ENCODE data around the gene FADD.

FADD gene, protein sequence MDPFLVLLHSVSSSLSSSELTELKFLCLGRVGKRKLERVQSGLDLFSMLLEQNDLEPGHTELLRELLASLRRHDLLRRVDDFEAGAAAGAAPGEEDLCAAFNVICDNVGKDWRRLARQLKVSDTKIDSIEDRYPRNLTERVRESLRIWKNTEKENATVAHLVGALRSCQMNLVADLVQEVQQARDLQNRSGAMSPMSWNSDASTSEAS

DNA sequence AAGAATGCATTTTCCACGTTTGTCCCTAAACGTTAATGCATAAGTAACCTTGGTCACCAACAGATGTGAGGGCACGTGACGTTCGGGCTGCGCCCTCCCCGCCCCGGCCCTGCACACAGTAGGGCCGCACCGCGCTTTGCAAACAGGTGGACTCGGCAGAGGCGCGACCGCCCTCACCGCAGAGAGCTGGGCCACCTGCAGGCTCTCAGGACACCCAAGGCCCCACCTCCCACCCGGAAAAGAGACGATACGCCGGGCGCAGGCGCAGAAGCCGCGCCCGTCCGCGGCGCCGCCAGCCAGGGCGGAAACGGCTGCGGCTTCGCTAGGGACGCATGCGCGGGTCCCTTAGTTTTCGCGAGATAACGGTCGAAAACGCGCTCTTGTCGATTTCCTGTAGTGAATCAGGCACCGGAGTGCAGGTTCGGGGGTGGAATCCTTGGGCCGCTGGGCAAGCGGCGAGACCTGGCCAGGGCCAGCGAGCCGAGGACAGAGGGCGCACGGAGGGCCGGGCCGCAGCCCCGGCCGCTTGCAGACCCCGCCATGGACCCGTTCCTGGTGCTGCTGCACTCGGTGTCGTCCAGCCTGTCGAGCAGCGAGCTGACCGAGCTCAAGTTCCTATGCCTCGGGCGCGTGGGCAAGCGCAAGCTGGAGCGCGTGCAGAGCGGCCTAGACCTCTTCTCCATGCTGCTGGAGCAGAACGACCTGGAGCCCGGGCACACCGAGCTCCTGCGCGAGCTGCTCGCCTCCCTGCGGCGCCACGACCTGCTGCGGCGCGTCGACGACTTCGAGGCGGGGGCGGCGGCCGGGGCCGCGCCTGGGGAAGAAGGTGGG, at the start of gene FADD:
FADD (plus strand) TSS at position 377 of the 831 bp plus-strand sequence; CDS start at position 541, 164 bp downstream.
- DNase-seq (ENCODE audit: low spot score) = peak; percentile 92

DNA sequence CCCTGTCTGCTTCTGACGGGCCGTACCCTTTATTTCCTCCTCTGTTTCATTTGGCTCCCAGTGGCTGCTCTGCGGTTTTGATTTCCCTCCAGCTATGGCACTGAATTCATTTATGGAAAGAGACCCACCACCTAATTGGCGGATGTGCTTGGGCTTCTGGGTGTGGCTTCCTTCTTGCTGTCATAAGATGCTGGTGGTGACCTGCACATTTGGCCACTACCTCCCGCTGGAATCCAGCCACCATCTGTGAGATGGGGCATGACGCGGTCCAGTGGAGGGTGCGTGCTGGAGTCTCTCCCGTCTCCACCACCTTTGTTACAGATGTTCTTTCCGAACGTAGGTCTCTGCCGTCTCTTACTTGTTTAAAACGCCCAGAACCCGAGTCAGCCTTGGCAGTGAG, 47.7 kb upstream of the FADD start:
- DNase-seq (ENCODE audit: low spot score) = no peak

DNA sequence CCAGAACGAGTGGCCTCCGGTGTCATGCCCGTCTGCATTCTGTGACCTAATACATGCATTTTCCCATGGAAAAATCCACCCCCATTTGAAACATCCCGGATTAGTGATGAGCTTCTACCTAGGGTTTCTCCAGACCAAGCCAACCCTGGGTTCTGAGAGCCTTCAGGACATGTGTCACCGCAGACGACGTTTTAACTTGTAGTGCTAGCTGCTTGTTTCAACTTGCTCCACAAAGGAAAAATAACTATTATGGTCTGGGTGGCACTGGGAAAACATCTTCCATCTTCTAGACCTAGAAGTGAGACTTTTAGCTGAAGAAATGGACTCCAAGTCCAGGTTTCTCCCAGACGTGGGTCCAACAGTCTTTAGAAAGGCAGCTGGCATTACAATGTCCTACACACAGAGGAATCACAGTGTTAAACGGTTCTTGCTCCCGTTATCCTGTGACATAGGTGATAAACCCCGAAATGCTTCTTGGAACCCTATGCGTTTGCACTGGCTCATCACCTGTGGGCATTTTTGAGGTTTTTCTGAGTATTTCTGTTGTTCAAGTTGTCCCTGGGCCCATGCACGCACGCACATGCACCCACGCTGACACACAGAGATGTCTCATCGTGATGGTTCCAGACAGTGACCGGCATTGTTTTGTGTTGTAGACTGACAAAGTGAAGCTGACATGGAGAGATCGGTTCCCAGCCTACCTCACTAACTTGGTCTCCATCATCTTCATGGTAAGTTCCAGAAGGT, 46.6 kb upstream of the FADD start:
- DNase-seq (ENCODE audit: low spot score) = no peak

DNA sequence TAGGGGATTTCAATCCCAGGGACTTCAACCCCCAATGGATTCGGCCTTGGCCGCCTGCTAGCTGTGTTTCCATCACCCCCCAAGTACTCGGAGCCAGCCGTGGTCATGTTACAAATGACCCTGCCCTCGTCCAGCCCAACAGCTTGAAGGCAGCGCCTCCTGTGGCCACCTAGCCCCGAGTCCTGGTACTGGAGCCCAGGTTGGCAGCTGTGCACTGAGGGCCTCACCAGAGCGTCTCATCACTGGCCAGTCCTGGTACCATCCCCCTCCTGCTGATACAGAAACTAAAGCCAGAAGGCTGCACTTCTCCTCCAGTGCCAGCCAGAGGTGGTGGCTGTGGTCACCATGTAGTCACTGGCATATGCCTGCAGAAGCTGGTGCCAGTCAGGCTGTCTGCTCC, 44.9 kb upstream of the FADD start:
- no peak for DNase-seq (ENCODE audit: low spot score)

DNA sequence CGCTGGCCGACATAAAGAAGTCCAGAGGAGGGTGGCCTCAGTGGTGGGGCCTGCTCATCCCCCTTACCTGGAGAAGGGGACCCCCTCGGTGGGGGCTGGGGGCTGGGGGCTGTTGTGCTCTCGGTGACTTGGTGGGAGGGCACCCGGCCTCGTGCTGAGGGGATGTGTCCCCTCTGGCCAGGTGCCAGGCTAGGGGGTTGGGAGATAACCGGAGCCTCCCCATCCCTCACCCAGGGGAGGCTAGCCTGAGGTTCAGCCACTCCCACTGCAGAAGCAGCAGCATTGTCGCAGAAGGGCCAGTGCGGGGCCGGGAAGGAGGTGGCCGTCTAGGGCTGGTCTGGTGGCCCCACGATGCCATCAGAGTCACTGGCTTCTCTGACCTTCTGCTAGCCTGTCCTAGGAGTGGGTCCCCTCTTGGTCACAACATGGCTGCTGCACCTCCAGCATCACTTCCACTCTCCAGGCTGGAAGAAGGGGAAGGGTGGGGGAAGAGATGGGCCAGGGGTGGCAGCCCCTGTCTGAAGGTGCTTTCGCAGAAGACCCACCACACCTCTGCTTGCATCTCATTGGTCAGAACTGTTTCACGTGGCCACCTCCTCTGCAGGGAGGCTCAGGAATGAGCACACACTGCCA, 44.2 kb upstream of the FADD start:
- no peak for DNase-seq (ENCODE audit: low spot score)

DNA sequence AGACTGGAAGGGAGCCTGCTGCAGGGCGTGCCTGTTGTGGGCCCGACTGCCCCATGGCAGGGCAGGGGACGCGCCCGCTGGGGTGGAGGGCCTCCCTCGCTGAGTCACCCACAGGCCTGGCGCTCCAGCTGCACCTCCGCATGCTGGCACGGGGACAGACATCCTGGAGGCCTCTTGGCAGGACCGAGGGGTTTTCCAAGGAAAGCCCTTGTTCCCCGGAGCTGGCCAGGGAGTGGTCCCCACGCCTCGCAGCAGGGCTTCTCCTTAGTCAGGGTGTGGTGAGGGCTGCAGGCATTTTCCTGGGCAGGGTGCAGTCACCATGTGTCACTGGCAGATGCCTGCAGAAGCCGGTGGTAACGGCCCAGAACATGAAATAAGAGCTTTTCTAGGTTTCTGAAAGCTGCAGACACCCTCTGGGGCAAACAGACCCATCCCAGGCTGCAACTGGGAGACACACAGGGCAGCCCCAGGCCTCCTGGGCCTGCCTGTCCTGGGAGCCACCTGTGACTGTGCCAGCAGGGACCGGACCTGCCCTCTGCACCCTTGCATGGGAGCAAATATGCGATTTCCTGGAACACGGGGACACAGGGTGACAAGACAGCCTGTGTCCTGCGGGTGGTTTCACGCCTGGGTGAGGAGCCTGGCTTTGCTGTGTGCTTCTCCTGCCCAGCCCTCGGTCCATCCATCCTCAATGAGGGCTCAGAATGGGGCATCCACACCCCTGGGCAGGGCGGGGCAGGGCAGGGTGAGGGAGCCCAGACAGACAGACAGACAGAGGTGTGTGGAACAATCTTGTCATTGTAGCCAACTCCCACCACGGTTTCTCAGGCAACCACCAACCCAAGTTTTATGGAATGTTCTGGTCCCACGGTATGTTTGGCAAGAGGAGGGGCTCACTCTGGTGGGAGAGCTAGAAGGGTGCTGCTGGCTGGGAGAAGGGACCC, 43.2 kb upstream of the FADD start:
- no peak for DNase-seq (ENCODE audit: low spot score)

DNA sequence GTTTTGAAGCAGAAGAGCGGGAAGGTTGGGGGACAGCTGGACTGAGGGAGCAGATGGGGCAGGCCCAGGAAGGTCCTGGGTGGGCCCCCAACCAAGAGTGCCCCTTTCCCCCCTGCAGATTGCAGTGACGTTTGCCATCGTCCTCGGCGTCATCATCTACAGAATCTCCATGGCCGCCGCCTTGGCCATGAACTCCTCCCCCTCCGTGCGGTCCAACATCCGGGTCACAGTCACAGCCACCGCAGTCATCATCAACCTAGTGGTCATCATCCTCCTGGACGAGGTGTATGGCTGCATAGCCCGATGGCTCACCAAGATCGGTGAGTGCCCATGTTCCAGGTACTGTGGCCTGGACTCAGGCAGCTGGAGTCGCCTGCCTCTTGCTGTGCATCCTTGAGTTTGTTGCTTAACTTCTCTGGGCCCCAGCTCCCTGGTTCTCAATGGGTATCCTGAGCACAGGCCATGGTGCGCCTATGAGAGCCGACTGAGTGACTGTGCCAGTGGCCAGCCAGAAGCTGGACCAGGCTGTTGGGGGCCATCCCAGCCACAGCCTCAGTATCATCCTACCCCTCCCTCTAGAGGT, 42.0 kb upstream of the FADD start:
- DNase-seq (ENCODE audit: low spot score) = no peak

DNA sequence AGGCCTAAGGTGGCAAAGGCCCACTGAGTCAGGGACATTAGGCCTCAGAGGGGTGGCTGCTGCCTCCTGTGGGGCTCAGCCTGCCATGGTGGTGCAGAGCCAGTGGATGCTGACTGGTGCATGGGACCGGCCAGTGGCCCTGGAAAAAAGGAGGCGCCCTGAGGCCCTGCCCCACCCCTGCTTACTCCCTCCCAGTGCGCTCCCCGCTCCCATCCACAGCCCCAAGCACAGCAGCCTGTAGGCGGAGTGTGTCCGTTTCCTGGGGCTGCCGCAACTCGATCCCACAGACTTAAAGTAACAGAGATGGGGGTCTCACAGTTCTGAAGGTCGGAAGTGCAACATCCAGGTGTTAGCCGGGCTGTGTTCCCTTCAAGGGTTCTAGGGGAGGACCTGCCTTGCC, 38.4 kb upstream of the FADD start:
- DNase-seq (ENCODE audit: low spot score) = no peak

DNA sequence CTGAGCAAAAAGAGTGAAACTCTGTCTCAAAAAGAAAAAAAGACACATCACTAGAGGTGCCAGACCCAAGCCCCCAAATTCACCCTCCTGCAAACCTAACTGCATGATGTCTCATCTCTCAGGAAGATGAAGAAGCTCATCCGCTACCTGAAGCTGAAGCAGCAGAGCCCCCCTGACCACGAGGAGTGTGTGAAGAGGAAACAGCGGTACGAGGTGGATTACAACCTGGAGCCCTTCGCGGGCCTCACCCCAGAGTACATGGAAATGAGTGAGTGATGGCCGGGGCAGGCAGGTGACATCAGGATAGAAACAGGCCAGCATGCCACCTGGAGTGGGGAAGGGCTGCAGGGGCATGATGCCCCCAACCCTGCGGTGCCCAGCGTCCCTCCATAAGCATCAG, 36.0 kb upstream of the FADD start:
- no peak for DNase-seq (ENCODE audit: low spot score)

DNA sequence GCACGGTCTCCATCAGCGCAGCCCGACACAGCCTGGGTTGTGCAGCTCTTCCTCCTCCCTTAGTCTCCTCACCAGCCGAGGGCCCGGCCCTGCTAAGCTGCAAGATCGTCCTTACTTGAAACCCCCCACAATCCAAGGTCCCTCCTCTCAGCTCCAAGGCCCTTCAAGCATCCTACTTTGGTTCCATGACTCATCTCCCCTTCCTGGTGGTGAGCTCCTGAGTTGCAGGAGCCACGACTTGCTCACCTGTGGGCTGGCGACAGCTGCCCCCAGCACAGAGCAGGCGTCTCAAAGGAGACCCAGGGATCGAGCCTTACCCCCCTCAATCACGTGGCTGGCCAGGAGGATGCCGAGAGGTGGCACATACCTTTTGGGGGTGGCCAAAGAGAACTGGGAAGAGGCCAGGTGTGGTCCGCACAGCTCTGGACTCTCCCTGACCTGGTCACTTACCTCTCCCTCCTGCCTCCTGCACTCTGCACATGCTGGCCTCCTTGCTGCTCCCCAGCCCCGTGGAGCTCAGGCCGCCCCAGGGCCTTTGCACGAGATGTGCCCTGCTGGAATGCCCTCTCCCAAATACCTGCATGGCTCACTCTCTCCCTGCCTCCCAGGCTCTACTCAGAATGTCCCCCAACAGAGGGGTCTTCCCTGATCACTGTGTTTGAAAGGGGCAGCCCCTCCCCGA, 35.2 kb upstream of the FADD start:
- DNase-seq (ENCODE audit: low spot score) = no peak

DNA sequence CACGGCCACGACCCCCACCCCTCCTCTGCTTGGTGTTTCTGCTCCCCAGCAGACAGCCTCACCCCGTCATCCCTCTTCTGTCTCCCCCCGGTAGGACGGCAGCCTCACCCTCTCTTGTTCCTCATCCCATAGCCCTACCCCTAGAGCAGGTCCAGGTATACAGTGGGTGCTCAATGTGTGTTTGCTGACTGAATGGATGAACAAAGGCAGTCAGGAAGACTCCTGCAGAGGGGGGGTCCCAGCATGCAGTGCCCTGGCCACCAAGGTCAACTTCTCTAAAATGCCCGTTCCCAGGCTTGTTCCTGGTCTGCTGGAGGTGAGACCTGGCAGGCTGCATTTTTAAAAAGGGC, 34.7 kb upstream of the FADD start:
- DNase-seq (ENCODE audit: low spot score) = no peak

DNA sequence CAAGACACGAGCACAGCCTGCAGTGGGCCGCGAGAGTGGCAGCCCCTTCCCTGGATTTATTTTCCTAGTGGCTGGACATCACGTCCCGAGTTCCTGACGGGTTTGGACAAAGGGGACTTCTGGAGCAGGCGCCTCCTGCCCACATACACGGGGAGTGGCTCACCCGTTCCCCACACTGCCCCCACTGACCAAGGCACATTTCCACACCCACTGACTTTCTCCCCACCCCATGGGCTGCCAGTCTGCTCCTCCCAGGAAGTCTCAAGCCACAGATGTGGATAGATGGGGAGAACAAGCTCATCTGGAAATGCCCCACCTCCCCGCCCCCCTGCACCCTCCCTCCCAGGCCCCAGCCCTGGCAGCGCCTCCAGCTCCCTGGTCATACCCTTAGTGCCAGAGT, 34.0 kb upstream of the FADD start:
- DNase-seq (ENCODE audit: low spot score) = no peak

DNA sequence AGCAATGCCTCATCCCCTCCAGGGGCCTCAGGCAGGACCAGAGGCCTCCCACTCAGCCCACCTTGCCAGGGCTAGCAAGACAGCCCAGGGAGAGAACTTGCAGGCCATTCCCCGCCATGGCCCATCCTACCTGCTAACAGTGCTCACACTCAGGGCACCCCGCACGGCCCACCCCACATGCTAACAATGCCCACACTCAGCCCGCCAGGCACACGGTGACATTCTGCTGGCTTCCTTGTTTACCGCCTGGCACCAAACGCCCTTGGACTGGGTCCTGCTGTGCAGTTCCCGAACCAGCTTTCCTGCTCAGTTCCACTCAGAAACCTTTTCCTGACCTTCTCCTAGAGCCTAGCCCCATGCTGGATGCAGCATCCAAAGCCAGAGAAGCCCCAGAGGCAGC, 33.5 kb upstream of the FADD start:
- DNase-seq (ENCODE audit: low spot score) = no peak

DNA sequence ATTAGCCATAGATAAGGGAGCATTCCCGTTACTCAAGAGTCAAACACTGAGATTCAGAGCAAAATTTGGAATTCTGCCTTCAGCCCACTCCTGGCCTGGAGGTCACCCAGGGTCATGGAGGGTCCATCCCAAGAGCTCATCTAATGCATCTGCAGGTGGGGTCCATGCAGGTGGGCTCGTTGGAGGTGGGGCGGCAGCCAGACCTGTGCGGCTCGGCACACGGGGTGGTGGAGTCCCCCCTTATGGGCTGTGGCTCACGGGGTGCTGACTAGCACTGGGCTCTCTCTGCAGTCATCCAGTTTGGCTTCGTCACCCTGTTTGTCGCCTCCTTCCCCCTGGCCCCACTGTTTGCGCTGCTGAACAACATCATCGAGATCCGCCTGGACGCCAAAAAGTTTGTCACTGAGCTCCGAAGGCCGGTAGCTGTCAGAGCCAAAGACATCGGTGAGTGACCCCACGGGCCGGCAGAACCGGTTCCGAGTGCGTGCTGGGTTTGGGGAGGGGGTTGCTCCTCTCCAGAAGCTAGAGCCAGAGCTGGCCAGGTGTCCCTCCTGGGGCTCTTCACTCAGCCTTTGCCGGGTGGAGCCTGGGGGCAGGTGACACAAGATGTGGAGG, 32.4 kb upstream of the FADD start:
- no peak for DNase-seq (ENCODE audit: low spot score)

DNA sequence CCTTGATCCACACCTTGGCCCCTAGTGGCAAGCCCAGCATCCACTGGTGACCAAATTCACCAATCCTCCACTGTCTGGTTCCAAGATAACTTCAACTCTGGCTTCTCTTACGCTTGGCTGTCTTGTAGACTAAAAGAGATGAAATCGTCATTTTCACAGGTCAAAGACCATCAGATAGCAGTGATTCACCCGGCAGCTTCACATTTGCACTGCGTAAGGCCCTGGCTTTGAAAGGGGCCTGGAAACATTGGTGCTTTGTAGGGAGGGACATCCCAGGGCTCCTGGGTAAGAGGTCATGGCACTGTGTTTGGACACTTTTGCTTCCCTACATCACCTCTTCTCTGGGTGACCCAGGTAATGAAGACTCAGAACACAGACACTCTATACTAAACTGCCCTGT, 30.1 kb upstream of the FADD start:
- no peak for DNase-seq (ENCODE audit: low spot score)

DNA sequence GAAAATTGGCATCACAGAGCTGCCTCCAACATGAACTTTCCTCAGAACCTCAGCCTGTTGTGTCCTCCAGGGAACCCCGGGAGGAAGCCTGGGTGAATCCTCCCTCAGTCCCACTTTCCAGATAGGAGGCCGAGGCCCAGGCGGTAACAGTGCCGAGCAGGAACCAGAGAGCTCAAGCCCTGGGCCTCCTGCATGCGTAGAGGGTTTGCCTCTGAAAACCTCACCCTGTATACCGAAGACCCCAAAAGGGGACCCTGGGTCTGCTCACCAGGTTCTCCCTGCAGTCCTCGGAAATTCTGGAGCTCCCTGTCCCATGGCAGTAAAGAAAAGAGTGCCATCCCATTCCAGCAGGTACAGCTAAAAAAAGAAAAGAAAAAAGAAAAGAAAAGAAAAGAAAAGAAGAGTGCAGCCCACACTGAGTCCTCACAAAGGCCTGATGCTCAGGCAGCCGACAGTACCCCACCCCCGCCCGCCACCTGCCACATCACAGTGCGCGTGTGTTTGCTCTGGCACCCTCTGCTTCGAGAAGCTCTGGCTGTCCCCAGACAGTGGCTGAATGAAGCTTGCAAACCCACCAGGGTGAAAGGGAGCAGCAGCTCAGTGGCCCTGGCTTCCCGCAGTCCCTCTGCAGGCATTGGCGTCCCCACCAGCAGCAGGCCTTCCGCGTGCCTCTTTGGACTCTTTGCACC, 28.4 kb upstream of the FADD start:
- no peak for DNase-seq (ENCODE audit: low spot score)

DNA sequence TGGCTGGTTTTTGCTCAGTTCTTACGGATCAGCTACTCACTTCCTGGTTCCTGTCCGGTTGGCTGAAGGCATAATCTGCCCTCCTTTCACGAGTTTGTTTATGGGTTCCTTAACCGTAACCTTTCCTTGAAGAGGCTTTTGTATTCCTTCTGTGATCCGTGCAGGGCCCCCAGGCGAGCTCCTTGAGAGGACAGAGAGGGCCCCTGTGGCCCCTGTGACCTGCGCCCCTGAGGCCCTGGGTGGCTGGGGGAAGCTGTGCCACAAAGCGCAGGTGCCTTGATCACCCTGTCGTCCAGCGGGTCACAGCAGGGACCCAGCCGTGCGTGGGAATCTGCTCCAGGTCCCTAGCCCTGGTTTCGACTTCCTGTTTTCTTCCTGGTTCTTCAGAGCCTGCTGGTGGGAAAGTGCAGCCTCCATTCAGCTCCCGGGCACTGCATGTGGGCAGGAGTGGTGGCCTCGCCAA, 27.8 kb upstream of the FADD start:
- DNase-seq (ENCODE audit: low spot score) = no peak

DNA sequence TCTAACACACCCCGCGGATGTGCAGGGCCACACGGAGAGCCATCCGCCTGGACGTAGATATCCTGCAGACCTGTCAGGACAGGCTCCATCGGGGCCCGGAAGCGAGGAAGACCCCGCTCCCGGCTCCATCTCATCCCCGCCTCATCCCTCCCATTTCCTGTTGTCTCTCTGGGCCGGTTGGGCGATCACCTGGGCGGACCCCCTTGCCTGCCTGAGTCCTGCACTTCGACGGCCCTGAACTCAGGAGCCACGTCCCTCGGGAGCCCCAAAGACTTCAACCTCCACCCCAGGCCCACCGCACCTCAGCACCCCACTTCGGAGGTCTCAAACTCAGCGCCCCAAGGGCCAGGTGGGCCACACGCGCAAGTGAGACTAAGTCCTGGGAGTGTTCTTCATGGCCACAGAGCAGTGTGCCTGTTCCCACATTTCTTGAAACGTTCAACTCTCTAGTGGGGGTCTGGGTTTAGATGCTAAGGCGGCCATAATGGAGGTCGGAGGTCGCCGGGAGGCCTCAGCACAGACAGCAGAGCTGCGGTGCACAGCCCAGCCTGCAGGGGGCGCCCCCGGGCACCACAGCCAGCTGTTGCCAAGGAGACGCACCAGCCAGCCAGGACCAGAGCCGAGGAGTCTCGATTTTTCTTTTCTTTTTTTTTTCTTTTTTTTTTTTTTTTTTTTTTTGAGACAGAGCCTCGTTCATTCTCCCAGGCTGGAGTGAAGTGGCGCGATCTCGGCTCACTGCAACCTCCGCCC, 26.0 kb upstream of the FADD start:
- peak; percentile 10 for DNase-seq (ENCODE audit: low spot score)

DNA sequence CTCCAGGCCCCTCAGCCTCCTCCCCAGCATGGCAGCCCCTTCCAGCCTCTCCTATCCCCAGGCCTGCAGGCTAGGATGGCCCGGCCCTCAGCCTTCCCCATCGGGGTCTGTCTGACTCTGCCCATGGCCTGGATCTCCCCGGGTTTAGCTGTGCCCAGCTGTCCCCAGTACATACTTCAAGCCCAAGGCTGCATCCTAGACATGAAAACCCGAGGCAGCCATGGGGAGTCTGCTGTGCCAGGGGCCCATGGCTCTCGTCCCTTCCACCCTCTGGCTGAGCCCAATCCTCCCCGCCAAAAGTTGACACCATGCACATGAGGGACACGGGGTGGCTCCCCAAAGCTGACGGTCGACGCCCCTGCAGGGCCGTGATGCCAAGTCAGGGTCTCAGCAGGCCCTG, 22.2 kb upstream of the FADD start:
- DNase-seq (ENCODE audit: low spot score) = no peak

Data from cerebellar cortex (tissue), 1 donor.